GM19468 (cell line): ENCODE results near the gene TRRAP.

ENCODE experiments used
- ATAC-seq: cut with Tn5 transposase; IDR thresholded peaks from one replicate; pipeline ENCODE4 v1.9.1; 2021; ENCODE audit warnings: mild to moderate bottlenecking, moderate library complexity, moderate number of reproducible peaks; ENCODE audit not compliant: unreplicated experiment; ENCODE audit errors: extremely low read depth

TRRAP gene

GRCh38 chr7:98887038-98887437 is 8.7 kb downstream of the TRRAP start:
- ATAC-seq, result no peak

GRCh38 chr7:98892609-98893008 is 14.3 kb downstream of the TRRAP start:
- no peak for ATAC-seq

- ATAC-seq, result no peak
Measured at GRCh38 chr7:98899816-98900215, 21.5 kb downstream of the TRRAP start.

GRCh38 chr7:98900815-98901214 is 22.5 kb downstream of the TRRAP start:
- no peak for ATAC-seq

GRCh38 chr7:98902523-98902922 is 24.2 kb downstream of the TRRAP start:
- no peak for ATAC-seq

- no peak for ATAC-seq
Measured at GRCh38 chr7:98903246-98903645, 24.9 kb downstream of the TRRAP start.

GRCh38 chr7:98907570-98907969 is 29.2 kb downstream of the TRRAP start:
- no peak for ATAC-seq

GRCh38 chr7:98908585-98908984 is 30.3 kb downstream of the TRRAP start:
- no peak for ATAC-seq

GRCh38 chr7:98909487-98909886 is 31.2 kb downstream of the TRRAP start:
- ATAC-seq, result no peak

- no peak for ATAC-seq
Measured at GRCh38 chr7:98910427-98910826, 32.1 kb downstream of the TRRAP start.

- no peak for ATAC-seq
Measured at GRCh38 chr7:98911916-98912315, 33.6 kb downstream of the TRRAP start.

GRCh38 chr7:98913026-98913425 is 34.7 kb downstream of the TRRAP start:
- ATAC-seq, result no peak

GRCh38 chr7:98913612-98914011 is 35.3 kb downstream of the TRRAP start:
- ATAC-seq, result no peak

GRCh38 chr7:98917331-98917730 is 39.0 kb downstream of the TRRAP start:
- no peak for ATAC-seq

- ATAC-seq, result no peak
Measured at GRCh38 chr7:98921608-98922372, 43.5 kb downstream of the TRRAP start.

- ATAC-seq, result no peak
Measured at GRCh38 chr7:98922392-98923187, 44.3 kb downstream of the TRRAP start.

- no peak for ATAC-seq
Measured at GRCh38 chr7:98923512-98923911, 45.2 kb downstream of the TRRAP start.

GRCh38 chr7:98927125-98927524 is 48.8 kb downstream of the TRRAP start:
- ATAC-seq, result no peak

- no peak for ATAC-seq
Measured at GRCh38 chr7:98930464-98930863, 52.1 kb downstream of the TRRAP start.

GRCh38 chr7:98930921-98931320 is 52.6 kb downstream of the TRRAP start:
- no peak for ATAC-seq

- no peak for ATAC-seq
Measured at GRCh38 chr7:98933321-98933720, 55.0 kb downstream of the TRRAP start.

GRCh38 chr7:98934267-98934666 is 55.9 kb downstream of the TRRAP start:
- no peak for ATAC-seq
